Lower leg skin (tissue), 4 donors: Measurements from ENCODE around the gene MEF2C. TPM values are rescaled to one million over a fixed set of nuclear protein-coding genes. Genes with fewer than 3 reads are reported as not detected.
"Not testable (repeated sequence)": the region's sequence is repeated elsewhere in the genome, so short reads cannot be mapped to it uniquely, and the experiment has no call there.

Source experiments
- DNase-seq, 2 donors: peaks; one replicate each; pipeline ENCODE4 v3.0.0-alpha.2; 2019; ENCODE audit warnings: low spot score in 2 of 2
- H3K4me3 ChIP-seq: fragments of 200-600 bp; sonication (generic); 2 replicates; pipeline ENCODE4 v1.5.1; 2017; ENCODE audit warnings: mild to moderate bottlenecking, low read depth; ENCODE audit not compliant: poor library complexity, severe bottlenecking
- POLR2A ChIP-seq, 2 donors: fragments of 450-650 bp; IDR thresholded peaks; one replicate each; pipeline ENCODE4 v1.6.1; 2016 to 2017; ENCODE audit warnings: antibody characterized with exemption in 2 of 2, mild to moderate bottlenecking in 1 of 2, moderate library complexity in 1 of 2
- WGBS, 2 donors: methylation state at CpG; one replicate each; pipeline ENCODE4 v1.1.5; 2018; 5-methylcytosine and 5-hydroxymethylcytosine counted together
- intact Hi-C: fragments of 100-400 bp; cut with DNase I; formaldehyde crosslinking; loops from one replicate; pipeline ENCODE4 v1.15.0; 2023; ENCODE audit warnings: low total_unique reads
- total RNA-seq, 4 donors: library from RNA; depleted of rRNA; stranded (reverse); fragments of >200 nt; gene quantifications; one replicate each; pipeline ENCODE4 v1.1.0, GENCODE V29; 2016
- TF ChIP-seq, protein P1 (sequence below), 3 donors: fragments of 450-650 bp; IDR thresholded peaks; one replicate each; pipeline ENCODE4 v1.5.1; 2016; ENCODE audit warnings: antibody characterized with exemption in 3 of 3, mild to moderate bottlenecking in 3 of 3, moderate library complexity in 2 of 3

The MEF2C gene
- total RNA-seq, 4 donors from 2014 or later: 2.4 to 15.5 (median 8.1) TPM

DNA sequence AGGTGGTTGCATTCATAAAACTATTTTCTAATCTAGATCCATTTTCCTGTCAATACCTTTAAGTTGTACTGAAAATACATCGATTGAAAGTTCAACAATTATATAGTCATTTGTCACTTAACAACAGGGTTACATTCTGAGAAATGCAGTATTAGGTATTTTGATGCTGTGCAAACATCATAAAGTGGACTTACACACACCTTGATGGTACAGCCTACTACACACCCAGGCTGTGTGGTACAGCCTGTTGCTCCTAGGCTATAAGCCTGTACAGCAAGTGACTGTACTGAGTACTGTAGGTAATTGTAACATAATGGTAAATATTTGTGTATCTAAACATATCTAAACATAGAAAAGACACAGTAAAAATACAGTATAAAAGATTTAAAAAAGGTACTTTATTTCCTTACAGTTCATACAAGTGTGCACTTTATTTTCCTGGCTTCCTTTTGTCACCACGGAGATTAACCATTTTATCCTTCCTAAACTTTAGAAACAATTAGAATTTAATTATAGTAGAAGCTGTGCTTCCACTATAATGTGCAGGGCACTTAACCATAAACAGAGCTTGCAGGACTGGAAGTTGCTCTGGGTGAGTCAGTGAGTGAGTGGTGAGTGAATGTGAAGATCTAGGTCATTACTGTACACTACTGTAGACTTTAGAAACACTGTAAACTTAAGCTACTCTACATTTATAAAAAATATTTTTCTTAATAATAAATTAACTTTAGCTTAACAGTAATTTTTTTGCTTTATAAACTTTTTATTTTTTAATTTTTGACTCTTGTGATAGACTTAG, 42.9 kb upstream of the MEF2C start:
- H3K4me3 ChIP-seq: no peak overlapping the region
- no peak for TF ChIP-seq POLR2A (IDR thresholded peaks at IDR 0.05)
- TF ChIP-seq, protein P1, sequence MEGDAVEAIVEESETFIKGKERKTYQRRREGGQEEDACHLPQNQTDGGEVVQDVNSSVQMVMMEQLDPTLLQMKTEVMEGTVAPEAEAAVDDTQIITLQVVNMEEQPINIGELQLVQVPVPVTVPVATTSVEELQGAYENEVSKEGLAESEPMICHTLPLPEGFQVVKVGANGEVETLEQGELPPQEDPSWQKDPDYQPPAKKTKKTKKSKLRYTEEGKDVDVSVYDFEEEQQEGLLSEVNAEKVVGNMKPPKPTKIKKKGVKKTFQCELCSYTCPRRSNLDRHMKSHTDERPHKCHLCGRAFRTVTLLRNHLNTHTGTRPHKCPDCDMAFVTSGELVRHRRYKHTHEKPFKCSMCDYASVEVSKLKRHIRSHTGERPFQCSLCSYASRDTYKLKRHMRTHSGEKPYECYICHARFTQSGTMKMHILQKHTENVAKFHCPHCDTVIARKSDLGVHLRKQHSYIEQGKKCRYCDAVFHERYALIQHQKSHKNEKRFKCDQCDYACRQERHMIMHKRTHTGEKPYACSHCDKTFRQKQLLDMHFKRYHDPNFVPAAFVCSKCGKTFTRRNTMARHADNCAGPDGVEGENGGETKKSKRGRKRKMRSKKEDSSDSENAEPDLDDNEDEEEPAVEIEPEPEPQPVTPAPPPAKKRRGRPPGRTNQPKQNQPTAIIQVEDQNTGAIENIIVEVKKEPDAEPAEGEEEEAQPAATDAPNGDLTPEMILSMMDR (IDR thresholded peaks at IDR 0.05): no peak
- DNase-seq: no peak
- 83 to 85% methylated on average over 2 of the region's 2 CpGs for WGBS, 2 donors
- intact Hi-C loops: no loop called here

DNA sequence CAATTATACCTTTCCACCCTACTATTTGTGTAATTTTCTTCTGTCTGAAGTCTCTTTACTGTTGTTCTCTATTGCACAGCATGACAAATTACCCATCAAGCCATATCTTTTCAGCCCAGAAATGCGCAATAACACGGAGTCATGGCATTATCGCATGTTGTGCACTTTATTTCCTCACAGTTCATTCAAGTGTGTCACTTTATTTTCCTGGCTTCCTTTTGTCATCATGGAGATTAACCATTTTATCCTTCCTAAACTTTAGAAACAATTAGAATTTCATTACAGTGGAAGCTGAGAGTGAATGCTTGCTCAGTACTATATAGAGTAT, 41.3 kb upstream of the MEF2C start:
- DNase-seq: no peak
- TF ChIP-seq, protein P1 (IDR thresholded peaks at IDR 0.05): no peak
- TF ChIP-seq POLR2A (IDR thresholded peaks at IDR 0.05): no peak
- H3K4me3 ChIP-seq: no peak overlapping the region
- WGBS, 2 donors: 88 to 91% methylated on average over 3 of the region's 3 CpGs
- intact Hi-C loops: no loop called here

DNA sequence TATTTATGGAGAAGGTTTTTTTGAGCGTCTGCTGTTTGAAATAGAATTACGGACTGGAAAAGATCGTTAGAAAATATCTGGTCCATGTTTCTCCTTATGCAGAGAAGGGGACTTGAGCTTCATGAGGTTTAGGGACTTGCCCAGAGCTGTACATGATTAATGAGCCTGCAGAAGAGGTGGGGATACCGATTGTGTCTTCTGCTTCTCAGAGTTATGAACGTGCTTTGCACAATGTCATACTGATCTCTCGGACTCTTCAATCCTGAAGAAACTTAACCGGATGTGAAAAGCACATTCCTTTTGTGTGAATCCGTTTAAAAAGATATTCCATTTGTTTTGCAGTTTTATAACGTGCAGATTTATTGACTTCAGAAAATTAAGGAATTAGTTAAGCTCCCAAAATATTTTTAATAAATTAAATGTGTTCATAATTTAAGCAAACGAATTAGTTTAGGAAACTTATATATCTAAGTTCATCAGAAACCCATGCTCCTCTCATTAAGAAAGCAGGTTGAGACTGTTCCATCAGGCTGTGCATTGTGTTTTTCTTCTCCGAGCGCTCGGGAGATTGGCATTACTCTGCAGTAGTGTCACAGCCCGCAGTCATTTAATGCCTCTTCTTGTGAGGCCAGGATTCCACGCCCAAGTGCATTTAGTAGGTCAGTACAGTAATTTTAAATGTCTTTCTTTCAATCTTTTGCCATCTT, 40.8 kb upstream of the MEF2C start:
- H3K4me3 ChIP-seq: no peak overlapping the region
- TF ChIP-seq, protein P1 (IDR thresholded peaks at IDR 0.05): no peak
- TF ChIP-seq POLR2A (IDR thresholded peaks at IDR 0.05): no peak
- intact Hi-C loops: no loop called here

GRCh38 chr5:88912743-88913142, 29.8 kb upstream of the MEF2C start:
- intact Hi-C loops, DNase-seq, H3K4me3 ChIP-seq: not testable (repeated sequence)
- 92 to 93% methylated on average over 2 of the region's 2 CpGs for WGBS, 2 donors

More for the DNA sequence above, 40.8 kb upstream of the MEF2C start:
- no peak for DNase-seq
- WGBS, 2 donors: 73 to 74% methylated on average over 15 of the region's 15 CpGs

DNA sequence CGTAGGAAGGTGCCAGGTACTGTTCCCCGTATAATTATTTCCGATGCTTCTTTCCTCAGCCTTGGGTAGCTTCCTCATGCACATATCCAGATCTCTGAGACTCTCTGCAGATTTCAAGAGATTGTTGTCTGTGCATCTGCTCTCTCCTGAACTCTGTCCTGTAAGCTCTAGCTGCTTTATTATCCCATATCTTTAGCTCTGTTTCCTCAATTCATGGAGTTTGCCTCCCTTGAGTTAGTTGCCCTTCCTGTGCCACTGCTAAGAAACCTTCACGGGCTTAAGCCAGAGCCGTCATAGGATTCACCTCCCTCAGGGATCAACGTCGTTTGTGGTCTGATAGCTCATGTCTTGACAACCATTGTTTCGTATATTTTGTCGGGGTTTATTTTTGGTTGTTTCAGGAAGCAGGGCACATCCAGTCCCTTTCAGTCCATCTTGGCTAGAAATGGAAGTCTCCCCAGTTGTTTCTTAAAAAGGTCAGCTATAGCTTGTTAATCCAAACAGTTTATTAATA, 28.1 kb upstream of the MEF2C start:
- DNase-seq, intact Hi-C loops, H3K4me3 ChIP-seq: not testable (repeated sequence)
- WGBS, 2 donors: 80 to 88% methylated on average over 9 of the region's 9 CpGs

DNA sequence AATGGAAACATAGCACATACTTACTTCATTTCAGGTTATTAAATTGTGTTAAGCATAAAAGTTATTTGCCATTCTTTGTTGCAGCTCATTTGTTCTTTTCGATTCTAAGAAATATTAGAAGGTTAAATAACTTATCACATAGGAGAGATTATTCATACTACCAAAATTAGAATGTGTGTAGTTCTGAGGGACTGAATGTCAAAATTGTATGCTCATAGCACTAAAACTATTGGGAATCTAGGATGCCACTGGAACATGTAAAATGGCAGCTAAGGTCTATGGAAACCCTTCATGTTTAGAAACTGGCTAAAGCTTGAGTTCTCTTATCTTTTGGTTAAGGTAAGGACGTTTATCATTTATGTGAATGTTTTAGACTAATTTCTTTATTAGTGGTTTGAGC, 21.5 kb upstream of the MEF2C start:
- DNase-seq, intact Hi-C loops: not testable (repeated sequence)
- WGBS, 2 donors: 74% methylated on average over 2 of the region's 2 CpGs

DNA sequence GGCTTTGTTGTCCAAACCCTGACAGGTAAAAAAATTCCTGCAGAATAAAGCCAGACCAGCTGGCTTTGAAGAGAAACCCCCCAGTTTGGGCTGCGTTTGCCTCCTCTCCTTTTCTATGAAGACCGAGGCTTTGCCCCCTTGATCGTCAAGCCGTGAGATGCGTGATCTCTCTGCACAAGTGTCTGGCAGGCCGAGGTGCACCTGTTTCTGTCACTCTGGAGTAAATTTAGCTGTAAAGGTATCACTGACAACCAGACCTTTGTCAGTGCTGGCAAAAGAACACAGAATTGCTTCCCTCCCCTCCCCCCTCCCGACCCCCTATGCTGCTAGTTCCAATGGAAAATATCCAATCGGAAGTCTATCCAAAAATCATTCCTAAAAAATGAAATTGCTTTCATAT, 21.0 kb upstream of the MEF2C start:
- DNase-seq, intact Hi-C loops, H3K4me3 ChIP-seq: not testable (repeated sequence)
- WGBS, 2 donors: 43 to 73% methylated on average over 1 to 4 of the region's 8 CpGs

More for the DNA sequence above, 21.5 kb upstream of the MEF2C start:
- not testable (repeated sequence) for H3K4me3 ChIP-seq

DNA sequence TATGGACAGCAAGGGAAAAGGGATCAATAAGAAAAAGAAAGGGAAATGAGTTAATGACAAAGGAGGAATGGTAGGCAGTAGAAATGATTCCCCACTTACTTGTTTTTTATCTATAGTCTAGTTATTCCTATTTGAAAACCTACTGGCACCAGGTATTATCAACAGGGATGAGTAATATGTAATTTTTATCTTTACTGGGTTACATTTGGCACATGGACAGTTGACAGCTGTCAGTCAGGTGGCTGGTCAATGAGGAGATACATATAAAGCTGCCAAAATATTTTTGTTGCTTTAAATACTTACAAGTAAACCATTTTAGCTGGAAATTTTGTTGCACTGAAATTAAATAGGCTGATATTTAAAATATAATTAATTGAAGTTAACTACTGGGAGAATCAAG, 18.1 kb upstream of the MEF2C start:
- DNase-seq, intact Hi-C loops, H3K4me3 ChIP-seq: not testable (repeated sequence)
